Activated CD4-positive, alpha-beta memory T cell treated with anti-CD3 and anti-CD28 coated beads for 36 hours (primary cell): Measurements from ENCODE around the gene TOR2A. TPM values are rescaled to one million over a fixed set of nuclear protein-coding genes. Genes with fewer than 3 reads are reported as not detected.
A peak's percentile ranks its signal among the peaks of the same experiment; 100 is the strongest.

ENCODE experiments used
- CTCF ChIA-PET: fragments of 350-600 bp; sonication (Branson Sonifier 250); formaldehyde crosslinking; loops from one replicate; lab custom pipeline; 2021; ENCODE audit warnings: antibody characterized with exemption, inconsistent platforms; lab: Charles Lee
- POLR2A ChIA-PET: fragments of 350-600 bp; sonication (Branson Sonifier 250); formaldehyde crosslinking; loops from one replicate; lab custom pipeline; 2021; ENCODE audit warnings: antibody characterized with exemption; lab: Charles Lee
- DNase-seq: peaks from one replicate; pipeline ENCODE4 v3.0.0-alpha.2; 2020
- H3K27ac Mint-ChIP-seq: one replicate; pipeline ENCODE4 v1.8.0; 2021; ENCODE audit warnings: mixed read lengths
- H3K27me3 Mint-ChIP-seq: one replicate; pipeline ENCODE4 v1.8.0; 2021; ENCODE audit warnings: mixed read lengths
- H3K36me3 Mint-ChIP-seq: one replicate; pipeline ENCODE4 v1.8.0; 2021; ENCODE audit warnings: mixed read lengths
- H3K4me1 Mint-ChIP-seq: one replicate; pipeline ENCODE4 v1.8.0; 2021; ENCODE audit warnings: low read depth, mixed read lengths
- H3K4me3 Mint-ChIP-seq: one replicate; pipeline ENCODE4 v1.8.0; 2021; ENCODE audit warnings: mild to moderate bottlenecking, mixed read lengths
- H3K9me3 Mint-ChIP-seq: one replicate; pipeline ENCODE4 v1.8.0; 2021; ENCODE audit warnings: mixed read lengths
- intact Hi-C: fragments of 100-400 bp; cut with micrococcal nuclease; formaldehyde crosslinking; loops from one replicate; pipeline ENCODE4 v1.15.1; 2023
- total RNA-seq, 2 experiments: library from RNA; stranded (reverse); gene quantifications; one replicate each; pipeline ENCODE4 v1.2.3, GENCODE V29; 2021

TOR2A gene
- total RNA-seq, 2 experiments from 2014 or later, result 12.7 to 16.2 TPM

DNA sequence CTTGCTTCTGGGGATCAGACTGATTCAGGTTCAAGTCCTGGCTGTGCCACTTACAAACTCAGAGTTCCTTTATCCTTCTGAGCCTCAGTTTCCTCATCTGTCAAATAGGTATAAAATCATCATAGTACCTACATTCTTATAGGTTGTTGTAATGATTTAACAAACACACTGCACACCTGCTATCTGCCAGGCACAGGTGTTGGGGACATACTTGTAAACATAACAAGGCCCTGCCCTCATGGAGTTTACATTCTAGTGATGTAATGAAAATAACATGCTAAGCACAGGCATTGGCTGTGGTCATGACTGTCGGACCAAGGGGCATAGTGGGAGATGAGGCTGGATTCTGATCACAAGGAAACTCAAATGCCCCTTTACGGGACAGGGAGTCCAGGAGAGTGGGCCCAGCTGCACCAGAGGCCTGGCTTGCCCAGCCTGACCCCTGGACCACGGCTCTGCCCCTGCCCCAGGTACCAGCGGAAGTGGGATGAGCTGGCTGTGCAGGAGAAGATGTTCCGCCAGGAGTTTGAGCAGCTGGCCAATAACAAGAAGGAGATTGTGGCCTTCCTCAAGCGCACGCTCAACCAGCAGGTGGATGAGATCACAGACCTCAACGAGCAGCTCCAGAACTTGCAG, 26.0 kb downstream of the TOR2A start:
- Mint-ChIP-seq H3K9me3 (no peaks in the 10 kb centered on the region), H3K27ac (no peak overlapping the region), H3K27me3 (no peaks in the 10 kb centered on the region), H3K4me3 (no peak overlapping the region), H3K4me1 (peaks cover 22% of the 10 kb centered on the region), H3K36me3 (no peaks in the 10 kb centered on the region)
- DNase-seq, result no peak
- ChIA-PET POLR2A (no interaction called here), CTCF (interaction anchor here (1.0 to 1.2 kb wide), 2 partner anchors 26 to 186 kb away, joined by 3 to 5 read pairs; no protein-coding TSS in a partner anchor)
- intact Hi-C loops, result no loop called here

DNA sequence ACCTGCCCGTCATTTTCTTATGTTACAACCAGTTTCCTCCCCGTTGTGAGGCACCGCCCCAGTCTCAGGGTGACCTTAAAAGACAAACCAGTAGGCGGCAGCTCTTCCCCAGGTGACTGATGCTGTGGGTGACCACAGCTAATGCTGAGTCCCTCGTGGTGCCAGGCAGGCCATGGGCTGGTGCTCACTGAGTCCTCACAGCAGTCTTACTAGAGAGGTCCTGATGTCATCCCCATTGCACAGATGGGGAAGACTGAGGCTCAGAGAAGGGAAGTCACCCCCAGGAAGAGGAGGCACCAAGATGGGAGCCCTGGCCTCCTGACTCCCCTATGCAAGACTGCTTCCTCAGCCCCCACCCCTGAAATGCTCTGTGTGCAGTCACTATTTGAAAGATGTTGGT, 27.3 kb downstream of the TOR2A start:
- Mint-ChIP-seq H3K27ac (no peak overlapping the region), H3K36me3 (no peaks in the 10 kb centered on the region), H3K4me3 (no peak overlapping the region), H3K27me3 (no peaks in the 10 kb centered on the region), H3K4me1 (peaks cover 22% of the 10 kb centered on the region), H3K9me3 (no peaks in the 10 kb centered on the region)
- intact Hi-C loops, result no loop called here
- peak; percentile 63 for DNase-seq
- ChIA-PET CTCF (interaction anchor here (0.9 to 3.6 kb wide), 2 partner anchors 27 to 162 kb away, joined by 4 to 17 read pairs; partner anchors contain the start of gene TOR2A), POLR2A (no interaction called here)

DNA sequence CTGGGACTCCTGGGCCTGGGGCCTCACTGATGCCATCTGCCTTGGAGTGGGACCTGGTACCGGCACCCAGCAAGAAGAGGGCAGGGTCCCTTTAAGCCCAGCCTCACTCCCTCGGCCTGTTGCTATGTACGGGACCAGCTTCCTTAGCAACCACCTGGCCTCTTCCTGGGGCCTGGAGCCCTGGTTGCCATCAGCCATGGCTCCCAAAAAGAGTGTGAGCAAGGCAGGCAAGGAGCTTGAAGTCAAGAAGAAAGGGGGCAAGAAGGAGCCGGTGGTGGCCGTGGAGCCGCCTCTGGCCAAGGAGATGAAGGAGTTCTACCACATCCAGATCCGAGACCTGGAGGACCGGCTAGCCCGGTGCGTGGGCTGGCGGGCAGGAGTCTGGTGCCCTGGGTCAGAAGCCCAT, 28.3 kb downstream of the TOR2A start, which contains the start of gene CFAP157:
Gene CFAP157 (plus strand): TSS at position 153 of the 406 bp plus-strand sequence. CDS start 44 bp downstream, at position 197.
- POLR2A ChIA-PET, result no interaction called here
- Mint-ChIP-seq H3K36me3 (no peaks in the 10 kb centered on the region), H3K9me3 (no peaks in the 10 kb centered on the region), H3K27me3 (no peaks in the 10 kb centered on the region), H3K4me1 (peaks cover 22% of the 10 kb centered on the region), H3K4me3 (no peak within 1 kb of the TSS), H3K27ac (no peak within 1 kb of the TSS)
- CTCF ChIA-PET, result interaction anchor here (3.6 kb wide), 1 partner anchor 28 kb away, joined by 17 read pairs; the partner anchor contains the start of gene TOR2A
- intact Hi-C loops, result no loop called here
- DNase-seq, result no peak

DNA sequence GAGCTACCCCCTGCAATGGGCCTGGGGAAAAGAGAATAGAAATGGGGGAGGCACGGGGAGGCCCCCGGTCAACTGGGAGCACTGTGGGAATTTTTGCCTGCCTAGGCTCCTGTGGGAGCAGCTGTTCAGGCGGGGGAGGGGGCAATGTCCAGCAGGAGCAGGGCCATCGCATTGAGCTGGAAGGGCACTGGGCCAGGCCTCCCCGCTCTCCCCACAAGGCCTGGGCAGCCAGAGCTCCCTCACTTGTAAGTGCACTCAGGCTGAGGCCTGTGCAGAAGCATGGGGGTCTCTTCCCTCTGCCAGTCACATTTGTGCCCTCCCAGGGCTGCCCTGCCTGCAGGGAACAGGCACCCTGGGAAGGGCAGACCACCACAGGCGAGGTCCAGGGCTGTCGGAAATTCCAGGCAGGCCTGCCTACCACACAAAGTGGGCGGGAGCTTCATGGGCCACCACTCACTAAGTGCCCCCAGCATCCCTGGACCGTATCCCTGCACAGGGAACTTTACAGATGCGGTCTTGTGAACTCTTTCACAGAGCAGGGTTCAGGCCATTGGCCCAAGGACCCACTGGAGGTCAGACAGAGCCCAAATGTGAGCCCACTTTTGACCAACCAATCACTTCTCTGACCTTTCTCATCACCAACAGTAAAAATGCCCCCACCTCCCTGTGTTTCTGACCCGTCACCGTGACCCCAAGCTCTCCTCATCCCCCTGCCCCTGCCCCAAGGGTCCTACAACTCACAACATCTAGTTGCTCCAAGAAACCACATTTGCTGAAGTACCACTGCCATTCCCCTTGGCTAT, 29.3 kb downstream of the TOR2A start:
- Mint-ChIP-seq H3K4me3 (no peak overlapping the region), H3K36me3 (no peaks in the 10 kb centered on the region), H3K27ac (no peak overlapping the region), H3K27me3 (no peaks in the 10 kb centered on the region), H3K9me3 (no peaks in the 10 kb centered on the region), H3K4me1 (peaks cover 13% of the 10 kb centered on the region)
- POLR2A ChIA-PET, result interaction anchor here (0.8 to 0.9 kb wide), 2 partner anchors 10 to 22 kb away, joined by 3 read pairs; partner anchors contain the start of gene PTRH1
- no peak for DNase-seq
- intact Hi-C loops, result no loop called here
- CTCF ChIA-PET, result interaction anchor here (0.9 to 3.6 kb wide), 2 partner anchors 9 to 29 kb away, joined by 3 to 17 read pairs; partner anchors contain the start of genes PTRH1 and TOR2A

DNA sequence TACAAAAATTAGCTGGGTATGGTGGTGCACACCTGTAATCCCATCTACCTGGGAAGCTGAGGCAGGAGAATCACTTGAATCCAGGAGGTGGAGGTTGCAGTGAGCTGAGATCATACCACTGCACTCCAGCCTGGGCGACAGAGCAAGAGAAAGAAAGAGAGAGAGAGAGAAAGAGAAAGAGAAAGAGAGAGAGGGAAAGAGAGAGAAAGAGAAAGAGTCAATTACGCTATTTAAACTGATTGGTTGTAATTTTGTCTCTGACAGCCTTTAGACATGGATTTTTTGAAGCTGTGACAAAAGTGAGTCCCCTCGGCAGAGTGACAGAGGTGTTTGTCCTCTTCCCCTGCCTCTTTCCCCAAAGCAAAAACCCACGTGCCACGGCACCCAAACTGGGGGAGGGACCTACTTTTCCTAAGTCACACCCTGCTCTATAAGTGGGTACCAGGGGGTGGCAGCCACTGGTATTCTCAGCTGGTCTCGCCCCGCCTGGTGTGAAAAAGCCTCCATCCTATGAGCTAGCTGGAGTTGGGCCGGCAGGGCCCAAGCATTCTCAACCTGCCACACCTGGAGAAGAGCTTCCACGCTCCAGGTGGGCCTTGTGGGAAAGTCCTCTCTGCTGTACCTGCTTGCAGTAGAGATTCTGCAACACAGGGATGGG, 31.7 kb downstream of the TOR2A start:
- intact Hi-C loops, result no loop called here
- H3K27ac Mint-ChIP-seq, result no peak overlapping the region
- POLR2A ChIA-PET, result no interaction called here

DNA sequence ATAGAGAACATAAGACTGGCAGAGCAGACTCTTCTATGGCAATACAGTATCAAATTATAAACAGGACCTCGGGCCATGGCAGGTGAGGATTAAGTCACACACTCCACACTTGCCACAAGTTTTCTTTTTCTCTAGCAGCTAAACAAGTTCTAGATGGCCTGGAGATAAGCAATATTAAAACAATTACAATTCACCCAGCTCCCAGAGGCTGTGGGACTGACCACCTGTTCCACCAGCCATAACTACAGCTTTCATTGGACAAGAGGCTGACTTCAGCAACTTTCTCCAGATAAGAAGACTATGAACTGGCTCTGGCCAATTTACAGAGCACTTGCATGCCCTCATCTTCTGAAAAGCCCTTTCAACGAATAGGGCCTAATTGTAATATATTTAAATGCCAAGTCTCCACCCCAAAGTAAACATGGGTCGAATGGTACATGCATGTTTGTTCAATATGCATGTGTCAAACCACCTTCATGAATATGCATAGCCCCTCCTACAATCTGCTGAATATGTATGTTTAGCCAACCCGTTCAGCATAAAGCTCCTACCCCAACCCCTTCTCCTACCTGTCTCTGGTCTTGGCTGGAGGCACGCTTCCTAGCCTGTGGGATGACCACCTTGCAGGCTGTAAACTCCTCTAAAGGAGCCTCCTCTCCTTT, 34.4 kb downstream of the TOR2A start:
- CTCF ChIA-PET, result interaction anchor here (1.1 to 1.5 kb wide), 2 partner anchors 34 to 92 kb away, joined by 3 to 5 read pairs; partner anchors contain the start of gene TOR2A
- POLR2A ChIA-PET, result no interaction called here
- intact Hi-C loops, result no loop called here

More for the DNA sequence above, 31.7 kb downstream of the TOR2A start:
- no peaks in the 10 kb centered on the region for H3K9me3 Mint-ChIP-seq
- no peaks in the 10 kb centered on the region for H3K36me3 Mint-ChIP-seq
- H3K4me3 Mint-ChIP-seq, result no peak overlapping the region
- CTCF ChIA-PET, result interaction anchor here (1.1 to 2.2 kb wide), 2 partner anchors 18 to 218 kb away, joined by 4 read pairs; no protein-coding TSS in a partner anchor
- DNase-seq, result no peak
- H3K4me1 Mint-ChIP-seq, result peaks cover 23% of the 10 kb centered on the region
- no peaks in the 10 kb centered on the region for H3K27me3 Mint-ChIP-seq

DNA sequence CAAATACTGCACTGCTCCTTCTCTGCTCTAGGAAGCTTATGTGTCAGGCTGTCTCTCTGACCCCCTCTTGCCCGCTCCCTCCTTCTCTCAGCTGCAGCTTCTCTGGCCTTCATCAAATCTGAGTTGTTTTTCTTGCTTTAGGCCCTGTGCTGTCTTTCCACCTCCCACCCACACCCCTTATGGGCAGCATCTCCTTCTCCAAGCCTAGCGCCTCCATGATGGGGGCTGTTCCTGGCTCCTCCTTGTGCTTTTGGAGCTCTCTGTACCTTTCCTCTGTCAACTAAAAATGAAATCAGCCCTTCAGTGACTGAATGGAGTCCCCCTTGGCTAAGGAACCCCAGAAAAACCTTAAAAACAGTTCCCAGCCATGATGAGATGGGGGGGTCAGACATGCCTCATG, 35.0 kb downstream of the TOR2A start:
- H3K9me3 Mint-ChIP-seq, result no peaks in the 10 kb centered on the region
- no peak overlapping the region for H3K4me3 Mint-ChIP-seq
- ChIA-PET POLR2A (no interaction called here), CTCF (interaction anchor here (0.6 to 1.5 kb wide), 3 partner anchors 31 to 92 kb away, joined by 3 to 5 read pairs (median 3); partner anchors contain the start of gene TOR2A)
- intact Hi-C loops, result no loop called here
- H3K4me1 Mint-ChIP-seq, result peaks cover 15% of the 10 kb centered on the region
- no peak overlapping the region for H3K27ac Mint-ChIP-seq
- H3K36me3 Mint-ChIP-seq, result no peaks in the 10 kb centered on the region
- DNase-seq, result no peak
- no peaks in the 10 kb centered on the region for H3K27me3 Mint-ChIP-seq

More for the DNA sequence above, 34.4 kb downstream of the TOR2A start:
- no peaks in the 10 kb centered on the region for H3K9me3 Mint-ChIP-seq
- peaks cover 15% of the 10 kb centered on the region for H3K4me1 Mint-ChIP-seq
- H3K36me3 Mint-ChIP-seq, result no peaks in the 10 kb centered on the region
- H3K4me3 Mint-ChIP-seq, result no peak overlapping the region
- H3K27me3 Mint-ChIP-seq, result no peaks in the 10 kb centered on the region
- DNase-seq, result no peak
- H3K27ac Mint-ChIP-seq, result no peak overlapping the region

DNA sequence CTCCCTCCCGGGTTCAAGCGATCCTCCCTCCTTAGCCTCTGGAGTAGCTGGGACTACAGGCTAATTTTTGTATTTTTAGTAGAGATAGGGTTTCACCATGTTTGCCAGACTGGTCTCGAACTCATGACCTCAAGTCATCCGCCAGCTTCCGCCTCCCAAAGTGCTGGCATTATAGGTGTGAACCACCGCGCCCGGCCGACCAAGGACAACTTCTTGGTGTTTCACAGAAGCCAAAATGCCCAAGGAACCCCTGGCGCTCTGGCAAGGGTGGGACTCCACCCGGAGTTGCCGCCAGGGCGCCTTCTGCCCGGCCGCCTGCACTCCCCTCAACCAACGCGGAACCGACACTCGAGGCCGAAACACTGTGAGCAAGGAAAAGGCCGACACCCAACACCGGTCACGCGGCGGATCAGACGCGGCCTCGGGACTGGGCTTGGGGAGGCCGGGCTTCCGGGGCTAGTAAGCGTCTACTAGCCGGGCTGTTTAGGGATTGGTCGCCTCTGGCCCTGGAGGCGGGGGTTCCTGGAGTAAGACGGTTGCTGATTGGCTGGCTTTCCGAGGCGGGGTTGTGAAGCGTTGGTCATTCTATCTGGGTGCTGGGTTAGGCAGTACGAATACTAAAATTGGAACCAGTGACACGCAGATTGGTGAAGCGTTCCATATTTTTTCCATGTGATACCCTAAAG, 36.0 kb downstream of the TOR2A start:
- intact Hi-C loops, result loop anchor here (1.0 kb wide), 1 partner anchor 16 kb away; the partner anchor contains the start of gene PTRH1
- DNase-seq, result peak; percentile 94
- ChIA-PET CTCF (interaction anchor here (0.8 to 1.1 kb wide), 2 partner anchors 36 to 170 kb away, joined by 3 to 4 read pairs; partner anchors contain the start of gene TOR2A), POLR2A (no interaction called here)
- Mint-ChIP-seq H3K27ac (peak overlapping the region; percentile 41), H3K4me3 (peak overlapping the region; percentile 73), H3K36me3 (no peaks in the 10 kb centered on the region), H3K4me1 (peaks cover 15% of the 10 kb centered on the region), H3K27me3 (no peaks in the 10 kb centered on the region), H3K9me3 (no peaks in the 10 kb centered on the region)

DNA sequence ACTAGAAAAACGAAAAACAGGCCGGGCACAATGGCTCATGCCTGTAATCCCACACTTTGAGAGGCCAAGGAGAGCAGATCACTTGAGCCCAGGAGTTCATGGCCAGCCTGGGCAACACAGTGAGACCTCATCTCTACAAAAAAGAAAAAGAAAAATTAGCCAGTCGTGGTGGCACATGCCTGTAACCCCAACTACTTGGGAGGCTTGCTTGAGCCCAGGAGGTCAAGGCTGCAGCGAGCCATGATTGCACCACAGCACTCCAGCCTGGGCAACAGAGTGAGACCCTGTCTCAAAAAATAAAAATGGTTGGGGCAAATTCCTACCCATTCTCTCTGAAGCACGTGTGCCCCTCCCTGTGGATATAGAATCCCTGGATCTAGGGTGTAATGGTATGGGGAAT, 36.7 kb downstream of the TOR2A start:
- Mint-ChIP-seq H3K36me3 (peaks cover 3% of the 10 kb centered on the region), H3K27ac (no peak overlapping the region), H3K9me3 (no peaks in the 10 kb centered on the region), H3K4me1 (peaks cover 15% of the 10 kb centered on the region), H3K4me3 (no peak overlapping the region), H3K27me3 (no peaks in the 10 kb centered on the region)
- DNase-seq, result no peak
- intact Hi-C loops, result no loop called here
- ChIA-PET POLR2A (no interaction called here), CTCF (no interaction called here)

DNA sequence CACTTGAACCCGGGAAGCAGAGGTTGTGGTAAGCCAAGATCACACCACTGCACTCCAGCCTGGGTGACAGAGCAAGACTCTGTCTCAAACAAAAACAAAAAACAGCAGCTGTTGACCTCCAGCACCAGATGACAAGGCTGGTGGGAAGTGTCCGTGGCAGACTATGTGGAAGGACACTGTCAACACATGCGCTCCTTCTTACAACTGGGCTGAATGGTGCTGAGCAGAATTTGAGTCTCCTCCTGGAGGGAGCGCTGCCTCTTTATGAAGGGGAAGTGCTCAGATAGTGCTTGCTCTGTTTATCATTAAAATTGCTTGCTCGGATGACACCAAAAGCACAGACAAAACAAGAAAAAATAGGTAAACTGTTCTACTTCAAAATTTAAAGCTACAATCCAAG, 37.5 kb downstream of the TOR2A start:
- DNase-seq, result no peak
- peaks cover 3% of the 10 kb centered on the region for H3K36me3 Mint-ChIP-seq
- H3K4me1 Mint-ChIP-seq, result peaks cover 15% of the 10 kb centered on the region
- no peaks in the 10 kb centered on the region for H3K9me3 Mint-ChIP-seq
- ChIA-PET POLR2A (no interaction called here), CTCF (interaction anchor here (1.3 kb wide), 1 partner anchor 37 kb away, joined by 4 read pairs; the partner anchor contains the start of gene TOR2A)
- no peak overlapping the region for H3K4me3 Mint-ChIP-seq
- intact Hi-C loops, result no loop called here
- no peaks in the 10 kb centered on the region for H3K27me3 Mint-ChIP-seq
- H3K27ac Mint-ChIP-seq, result no peak overlapping the region
